ENCODE data around the gene SKI.
A peak's percentile ranks its signal among the peaks of the same experiment; 100 is the strongest.

The SKI gene

DNA sequence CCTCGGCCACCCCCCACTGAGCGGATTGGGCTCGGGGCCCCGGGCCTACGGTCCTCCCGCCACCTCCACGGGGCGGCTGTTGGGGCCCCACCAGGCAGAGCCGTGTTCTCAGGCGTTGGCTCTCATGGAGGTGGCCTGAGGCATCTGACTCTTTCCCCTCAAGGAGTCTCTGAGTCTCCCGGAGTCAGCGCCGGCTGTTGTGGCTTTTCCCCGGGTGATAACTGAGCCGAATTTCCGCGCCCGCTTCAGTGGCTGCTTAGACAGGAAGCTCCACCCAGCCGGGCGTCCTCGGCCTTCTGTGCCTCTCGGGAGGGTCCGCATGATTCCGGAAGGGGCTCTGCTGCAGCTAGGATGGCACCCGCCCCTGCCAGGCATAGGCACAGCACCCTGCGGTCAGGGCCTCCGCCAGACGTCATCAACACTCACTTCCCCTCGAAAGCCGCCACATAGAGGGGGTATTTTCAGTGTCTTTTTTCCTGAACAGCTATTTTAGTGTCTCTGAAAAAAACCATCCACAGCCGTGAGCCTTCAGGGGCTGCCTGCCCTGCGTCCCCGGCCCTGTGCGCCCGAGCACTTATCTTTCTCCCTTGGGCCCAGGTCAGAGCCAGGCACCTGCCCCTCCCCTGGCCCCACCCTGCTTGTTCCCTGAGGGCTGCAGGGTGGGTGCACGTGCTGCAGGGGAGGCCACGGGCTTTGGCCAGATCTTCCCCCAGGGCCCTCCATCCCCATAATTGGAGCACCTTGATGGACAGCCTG lies 72.9 kb downstream of the SKI start:
- Histone ChIP-seq H3K27me3 (ENCODE audit: control insufficient read depth, insufficient read depth, low read length) (no peaks in the 10 kb centered on the region), H3K9ac (ENCODE audit: low read depth, low read length) (peak overlapping the region; percentile 55), H3K4me2 (ENCODE audit: low read length) (peak overlapping the region; percentile 23), H3K36me3 (ENCODE audit: insufficient read depth, low read length) (peaks cover 40% of the 10 kb centered on the region), H3K4me1 (ENCODE audit: control insufficient read depth, insufficient read depth, low read length) (peaks cover 30% of the 10 kb centered on the region), H3K4me3 (ENCODE audit: low read length) (no peak overlapping the region), H3K9me3 (replicated peaks; ENCODE audit: low read length) (no peaks in the 10 kb centered on the region)

DNA sequence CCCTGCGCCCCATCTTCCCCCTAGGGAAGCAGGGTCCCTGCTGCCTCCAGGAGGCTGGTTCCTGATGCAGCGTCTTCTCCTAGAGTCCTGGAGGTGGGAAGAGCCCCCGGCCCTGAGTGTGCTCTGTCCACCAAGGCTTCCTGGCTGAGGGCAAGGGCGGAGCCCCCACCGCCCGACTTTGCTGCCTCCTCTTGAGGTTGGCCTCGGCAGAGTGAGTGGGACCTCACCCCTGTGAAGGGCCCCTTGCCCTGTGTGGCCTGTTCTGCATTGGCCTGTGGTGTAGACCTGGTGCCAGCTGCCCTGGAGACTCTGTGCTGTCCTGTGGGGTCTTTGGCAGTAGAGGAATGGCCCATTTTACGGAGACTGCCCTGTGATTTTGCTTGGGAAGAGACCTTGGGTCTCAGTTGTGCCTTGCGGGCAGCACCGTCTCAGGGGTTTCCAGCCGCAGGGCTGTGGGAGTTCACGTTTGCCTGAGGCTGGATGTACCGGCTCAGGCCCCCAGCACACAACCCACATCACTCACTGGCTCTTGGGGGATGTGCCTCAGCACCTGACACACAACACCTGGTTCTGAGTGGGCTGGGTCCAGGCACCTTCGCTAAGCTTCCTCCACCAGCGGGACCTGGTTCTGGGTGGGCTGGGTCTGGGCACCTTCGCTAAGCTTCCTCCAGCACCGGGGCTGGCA lies 73.6 kb downstream of the SKI start:
- Histone ChIP-seq H3K9ac (ENCODE audit: low read depth, low read length) (peak overlapping the region; percentile 21), H3K4me1 (ENCODE audit: control insufficient read depth, insufficient read depth, low read length) (peaks cover 30% of the 10 kb centered on the region), H3K9me3 (replicated peaks; ENCODE audit: low read length) (no peaks in the 10 kb centered on the region), H3K4me2 (ENCODE audit: low read length) (no peak overlapping the region), H3K27me3 (ENCODE audit: control insufficient read depth, insufficient read depth, low read length) (no peaks in the 10 kb centered on the region), H3K36me3 (ENCODE audit: insufficient read depth, low read length) (peaks cover 44% of the 10 kb centered on the region), H3K4me3 (ENCODE audit: low read length) (no peak overlapping the region)

DNA sequence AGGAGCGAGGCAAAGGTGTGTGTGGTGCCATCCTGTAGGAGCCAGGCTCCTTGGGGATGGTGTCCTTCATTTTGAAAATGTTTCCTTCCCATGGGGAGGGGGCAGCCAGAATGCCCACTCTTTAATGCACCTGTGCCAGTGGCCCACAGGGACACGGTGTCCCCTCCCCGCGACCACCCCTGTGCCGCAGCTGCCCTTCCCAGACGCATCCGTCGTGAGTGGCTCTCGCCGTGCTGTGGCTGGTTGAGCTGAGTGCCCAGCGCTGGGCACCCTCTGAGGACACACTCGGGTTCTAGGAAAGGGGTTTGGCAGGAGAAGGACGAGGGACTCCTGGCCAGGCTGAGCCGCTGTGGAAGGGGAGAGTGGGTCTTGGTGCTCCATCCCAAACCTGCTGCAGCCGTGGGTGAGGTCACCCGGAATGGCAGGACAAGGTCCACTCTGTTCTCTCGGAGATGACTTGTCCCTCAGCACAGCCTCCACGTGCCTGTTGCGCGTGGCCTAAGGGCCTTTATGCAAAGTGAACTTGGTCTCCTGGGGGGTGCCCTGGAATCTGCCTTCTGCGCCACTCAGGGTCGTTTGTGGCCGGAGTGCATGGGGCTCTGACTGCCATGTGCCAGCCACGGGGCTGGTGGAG lies 74.3 kb downstream of the SKI start:
- H3K9ac ChIP-seq (ENCODE audit: low read depth, low read length) = no peak overlapping the region
- no peak overlapping the region for H3K4me2 ChIP-seq (ENCODE audit: low read length)
- H3K36me3 ChIP-seq (ENCODE audit: insufficient read depth, low read length) = peaks cover 43% of the 10 kb centered on the region
- H3K4me1 ChIP-seq (ENCODE audit: control insufficient read depth, insufficient read depth, low read length) = peaks cover 30% of the 10 kb centered on the region
- no peak overlapping the region for H3K4me3 ChIP-seq (ENCODE audit: low read length)
- no peaks in the 10 kb centered on the region for H3K27me3 ChIP-seq (ENCODE audit: control insufficient read depth, insufficient read depth, low read length)
- H3K9me3 ChIP-seq (replicated peaks; ENCODE audit: low read length) = no peaks in the 10 kb centered on the region

DNA sequence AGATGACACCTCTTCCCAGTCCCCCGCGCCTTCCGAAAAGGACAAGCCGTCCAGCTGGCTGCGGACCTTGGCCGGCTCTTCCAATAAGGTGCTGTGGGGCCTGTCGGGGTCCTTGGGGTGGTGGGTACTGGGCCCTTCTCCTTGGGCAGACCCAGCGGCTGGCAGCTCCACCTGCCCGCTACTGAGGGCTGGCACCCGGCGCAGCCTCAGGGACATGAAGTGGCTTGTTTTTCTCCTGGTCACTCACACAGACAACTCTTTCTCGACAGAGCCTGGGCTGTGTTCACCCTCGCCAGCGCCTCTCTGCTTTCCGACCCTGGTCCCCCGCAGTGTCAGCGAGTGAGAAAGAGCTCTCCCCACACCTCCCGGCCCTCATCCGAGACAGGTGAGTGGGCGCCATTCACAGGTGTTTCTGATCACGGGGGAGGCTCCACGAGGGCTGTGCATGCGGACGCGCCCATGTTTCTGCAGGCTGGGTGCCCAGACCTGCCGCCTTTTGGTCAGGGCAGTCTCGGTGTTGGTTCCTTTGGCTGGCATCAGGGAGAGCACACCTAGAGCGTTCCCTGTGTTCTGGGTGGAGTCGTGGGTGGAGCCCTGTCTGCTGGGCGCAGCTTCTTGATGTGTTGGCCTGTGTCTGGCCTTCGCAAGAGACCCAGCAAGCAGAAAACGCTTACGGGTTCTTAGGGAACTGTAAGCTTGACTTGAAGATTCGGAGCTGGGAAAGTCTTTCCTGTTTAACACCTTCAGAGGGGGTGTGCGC lies 75.1 kb downstream of the SKI start:
- H3K27me3 ChIP-seq (ENCODE audit: control insufficient read depth, insufficient read depth, low read length) = no peaks in the 10 kb centered on the region
- H3K4me3 ChIP-seq (ENCODE audit: low read length) = no peak overlapping the region
- no peaks in the 10 kb centered on the region for H3K9me3 ChIP-seq (replicated peaks; ENCODE audit: low read length)
- H3K4me1 ChIP-seq (ENCODE audit: control insufficient read depth, insufficient read depth, low read length) = peaks cover 30% of the 10 kb centered on the region
- no peak overlapping the region for H3K4me2 ChIP-seq (ENCODE audit: low read length)
- peaks cover 49% of the 10 kb centered on the region for H3K36me3 ChIP-seq (ENCODE audit: insufficient read depth, low read length)
- no peak overlapping the region for H3K9ac ChIP-seq (ENCODE audit: low read depth, low read length)

DNA sequence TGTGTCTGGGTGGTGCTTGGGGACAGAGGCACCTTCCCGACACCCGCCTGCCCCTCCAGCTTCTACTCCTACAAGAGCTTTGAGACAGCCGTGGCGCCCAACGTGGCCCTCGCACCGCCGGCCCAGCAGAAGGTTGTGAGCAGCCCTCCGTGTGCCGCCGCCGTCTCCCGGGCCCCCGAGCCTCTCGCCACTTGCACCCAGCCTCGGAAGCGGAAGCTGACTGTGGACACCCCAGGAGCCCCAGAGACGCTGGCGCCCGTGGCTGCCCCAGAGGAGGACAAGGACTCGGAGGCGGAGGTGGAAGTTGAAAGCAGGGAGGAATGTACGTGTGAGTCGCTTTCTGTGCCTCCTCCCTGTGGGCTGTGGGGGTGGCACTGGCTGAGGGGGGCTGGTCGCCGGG lies 75.7 kb downstream of the SKI start:
- H3K9ac ChIP-seq (ENCODE audit: low read depth, low read length) = no peak overlapping the region
- H3K4me2 ChIP-seq (ENCODE audit: low read length) = no peak overlapping the region
- no peak overlapping the region for H3K4me3 ChIP-seq (ENCODE audit: low read length)
- H3K4me1 ChIP-seq (ENCODE audit: control insufficient read depth, insufficient read depth, low read length) = peaks cover 25% of the 10 kb centered on the region
- no peaks in the 10 kb centered on the region for H3K27me3 ChIP-seq (ENCODE audit: control insufficient read depth, insufficient read depth, low read length)
- H3K36me3 ChIP-seq (ENCODE audit: insufficient read depth, low read length) = peaks cover 55% of the 10 kb centered on the region
- H3K9me3 ChIP-seq (replicated peaks; ENCODE audit: low read length) = no peaks in the 10 kb centered on the region

DNA sequence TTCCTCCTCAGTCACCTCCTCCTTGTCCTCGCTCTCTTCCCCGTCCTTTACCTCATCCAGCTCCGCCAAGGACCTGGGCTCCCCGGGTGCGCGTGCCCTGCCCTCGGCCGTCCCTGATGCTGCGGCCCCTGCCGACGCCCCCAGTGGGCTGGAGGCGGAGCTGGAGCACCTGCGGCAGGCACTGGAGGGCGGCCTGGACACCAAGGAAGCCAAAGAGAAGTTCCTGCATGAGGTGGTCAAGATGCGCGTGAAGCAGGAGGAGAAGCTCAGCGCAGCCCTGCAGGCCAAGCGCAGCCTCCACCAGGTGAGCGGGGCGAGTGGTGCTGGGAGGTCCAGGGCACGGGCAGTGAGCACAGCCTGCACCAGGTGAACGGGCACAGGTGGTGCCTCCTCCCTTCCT lies 76.2 kb downstream of the SKI start:
- Histone ChIP-seq H3K4me3 (ENCODE audit: low read length) (no peak overlapping the region), H3K27me3 (ENCODE audit: control insufficient read depth, insufficient read depth, low read length) (no peaks in the 10 kb centered on the region), H3K4me1 (ENCODE audit: control insufficient read depth, insufficient read depth, low read length) (peaks cover 20% of the 10 kb centered on the region), H3K4me2 (ENCODE audit: low read length) (no peak overlapping the region), H3K9ac (ENCODE audit: low read depth, low read length) (no peak overlapping the region), H3K36me3 (ENCODE audit: insufficient read depth, low read length) (peaks cover 60% of the 10 kb centered on the region), H3K9me3 (replicated peaks; ENCODE audit: low read length) (no peaks in the 10 kb centered on the region)

DNA sequence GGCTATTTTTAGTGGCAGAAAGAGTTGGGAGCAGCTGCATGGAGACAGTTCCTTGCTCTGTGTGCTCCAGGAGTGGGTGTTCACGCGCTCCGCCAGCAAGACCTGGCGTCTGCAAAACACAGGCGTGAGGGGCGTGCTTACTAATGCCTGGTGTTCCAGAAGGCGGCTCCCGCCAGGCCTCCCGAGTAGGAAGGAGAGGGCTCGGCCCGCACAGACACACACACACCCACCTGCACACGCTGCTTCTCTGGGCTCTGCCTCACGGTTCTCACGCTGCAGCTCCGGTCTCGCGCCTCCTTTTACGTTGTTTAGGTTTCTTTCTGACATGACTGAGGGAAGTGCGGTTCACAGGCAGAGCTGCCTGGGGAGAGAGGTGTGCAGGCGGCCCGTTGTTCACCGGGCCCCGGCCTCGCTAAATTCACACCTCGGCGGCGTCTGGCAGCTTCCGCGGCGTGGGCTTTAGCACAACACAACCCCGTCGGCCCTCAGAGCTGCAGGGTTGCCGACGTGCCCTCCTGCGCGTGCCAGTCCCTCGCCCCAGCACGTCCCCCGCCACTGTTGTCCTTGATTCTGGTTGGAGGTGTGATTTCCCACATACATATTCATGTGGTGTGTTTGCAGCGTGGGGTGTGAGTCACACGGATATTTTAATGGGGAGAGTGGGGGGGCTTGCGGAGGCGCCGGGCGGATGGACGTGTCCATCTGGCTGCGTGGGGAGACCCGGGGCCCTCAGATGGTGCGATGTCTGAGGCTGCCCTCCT lies 77.0 kb downstream of the SKI start:
- peaks cover 60% of the 10 kb centered on the region for H3K36me3 ChIP-seq (ENCODE audit: insufficient read depth, low read length)

DNA sequence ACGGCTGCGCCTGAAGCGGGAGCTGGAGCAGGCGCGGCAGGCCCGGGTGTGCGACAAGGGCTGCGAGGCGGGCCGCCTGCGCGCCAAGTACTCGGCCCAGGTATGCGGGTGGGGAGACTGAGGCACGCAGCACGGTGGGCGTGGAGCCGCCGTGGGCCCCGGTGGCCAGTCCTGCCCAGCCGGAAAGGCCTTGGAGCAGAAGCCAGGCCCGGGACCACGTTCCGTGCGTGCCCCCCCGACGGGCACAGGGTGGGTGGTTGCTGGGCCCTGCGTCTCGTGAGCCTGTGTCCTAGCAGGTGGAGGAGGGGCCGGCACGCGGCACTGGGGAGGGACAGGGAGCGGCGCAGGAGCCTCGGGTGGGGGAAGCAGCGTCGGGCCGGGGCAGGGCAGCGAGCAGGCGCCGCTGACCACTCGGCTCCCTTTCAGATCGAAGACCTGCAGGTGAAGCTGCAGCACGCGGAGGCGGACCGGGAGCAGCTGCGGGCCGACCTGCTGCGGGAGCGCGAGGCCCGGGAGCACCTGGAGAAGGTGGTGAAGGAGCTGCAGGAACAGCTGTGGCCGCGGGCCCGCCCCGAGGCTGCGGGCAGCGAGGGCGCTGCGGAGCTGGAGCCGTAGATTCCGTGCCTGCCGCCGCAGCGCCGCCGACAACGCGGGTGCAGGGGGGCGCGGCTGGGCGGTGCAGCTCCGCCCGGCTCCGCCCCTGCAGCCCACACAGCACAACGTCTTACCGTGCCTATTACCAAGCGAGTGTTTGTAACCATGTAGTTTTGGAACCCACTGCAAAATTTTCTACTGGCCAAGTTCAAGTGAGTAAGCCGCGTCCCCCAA lies 78.2 kb downstream of the SKI start:
- H3K4me1 ChIP-seq (ENCODE audit: control insufficient read depth, insufficient read depth, low read length) = peaks cover 5% of the 10 kb centered on the region
- no peak overlapping the region for H3K4me3 ChIP-seq (ENCODE audit: low read length)
- H3K36me3 ChIP-seq (ENCODE audit: insufficient read depth, low read length) = peaks cover 65% of the 10 kb centered on the region
- no peaks in the 10 kb centered on the region for H3K27me3 ChIP-seq (ENCODE audit: control insufficient read depth, insufficient read depth, low read length)
- no peaks in the 10 kb centered on the region for H3K9me3 ChIP-seq (replicated peaks; ENCODE audit: low read length)
- no peak overlapping the region for H3K4me2 ChIP-seq (ENCODE audit: low read length)
- H3K9ac ChIP-seq (ENCODE audit: low read depth, low read length) = no peak overlapping the region

More for the DNA sequence above, 77.0 kb downstream of the SKI start:
- no peaks in the 10 kb centered on the region for H3K9me3 ChIP-seq (replicated peaks; ENCODE audit: low read length)
- no peak overlapping the region for H3K4me3 ChIP-seq (ENCODE audit: low read length)
- H3K4me1 ChIP-seq (ENCODE audit: control insufficient read depth, insufficient read depth, low read length) = peaks cover 11% of the 10 kb centered on the region
- no peaks in the 10 kb centered on the region for H3K27me3 ChIP-seq (ENCODE audit: control insufficient read depth, insufficient read depth, low read length)
- H3K9ac ChIP-seq (ENCODE audit: low read depth, low read length) = no peak overlapping the region
- no peak overlapping the region for H3K4me2 ChIP-seq (ENCODE audit: low read length)

DNA sequence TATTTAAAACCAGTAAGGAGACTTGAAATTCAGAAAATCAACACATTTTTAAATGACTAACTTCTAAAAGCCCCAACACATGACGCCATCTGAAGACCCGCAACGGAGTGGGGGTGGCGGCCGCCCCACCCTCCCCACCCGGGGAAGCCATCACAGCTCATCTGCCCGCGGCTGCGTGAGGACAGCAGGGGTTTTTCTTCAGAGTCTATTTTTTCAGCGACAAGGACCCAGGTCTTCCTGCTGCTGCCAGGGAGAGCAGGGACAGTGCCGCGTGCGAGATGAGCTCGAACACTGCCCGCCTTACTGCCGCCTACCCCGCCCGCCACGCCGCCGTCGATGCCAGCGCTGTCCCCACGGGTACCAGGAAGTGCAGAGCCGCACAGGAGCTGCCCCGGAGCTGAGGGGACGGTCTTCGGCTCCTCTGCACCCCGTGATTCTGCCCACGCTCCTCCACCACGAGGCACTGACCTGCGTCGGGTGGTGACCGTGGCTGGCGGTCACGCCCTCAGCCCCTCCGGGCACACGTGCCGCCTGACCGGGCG lies 79.0 kb downstream of the SKI start:
- H3K9me3 ChIP-seq (replicated peaks; ENCODE audit: low read length) = no peaks in the 10 kb centered on the region
- no peaks in the 10 kb centered on the region for H3K27me3 ChIP-seq (ENCODE audit: control insufficient read depth, insufficient read depth, low read length)
- no peak overlapping the region for H3K4me2 ChIP-seq (ENCODE audit: low read length)
- peaks cover 65% of the 10 kb centered on the region for H3K36me3 ChIP-seq (ENCODE audit: insufficient read depth, low read length)
- H3K4me1 ChIP-seq (ENCODE audit: control insufficient read depth, insufficient read depth, low read length) = peaks cover 13% of the 10 kb centered on the region
- no peak overlapping the region for H3K4me3 ChIP-seq (ENCODE audit: low read length)
- no peak overlapping the region for H3K9ac ChIP-seq (ENCODE audit: low read depth, low read length)

DNA sequence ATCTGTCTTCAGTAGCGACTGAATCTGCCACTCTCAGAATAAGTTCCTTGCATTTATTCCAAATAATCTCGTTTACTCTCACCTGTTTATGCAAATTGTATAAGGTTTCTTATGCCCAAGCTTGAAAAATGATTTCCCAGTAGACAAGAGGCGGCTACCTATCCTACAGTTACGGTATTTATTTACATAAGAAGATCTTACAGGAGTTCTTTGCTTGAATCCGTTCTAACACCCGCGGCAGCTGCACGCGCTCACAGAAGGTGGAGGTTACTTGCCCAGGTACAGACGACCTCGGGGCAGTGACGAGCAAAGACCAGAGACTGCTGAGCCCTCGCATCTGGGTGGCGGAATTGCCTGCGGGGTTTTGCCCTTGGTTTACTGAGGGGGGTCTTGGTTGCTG lies 79.9 kb downstream of the SKI start:
- H3K4me1 ChIP-seq (ENCODE audit: control insufficient read depth, insufficient read depth, low read length) = peaks cover 21% of the 10 kb centered on the region
- no peak overlapping the region for H3K4me3 ChIP-seq (ENCODE audit: low read length)
- peaks cover 65% of the 10 kb centered on the region for H3K36me3 ChIP-seq (ENCODE audit: insufficient read depth, low read length)
- H3K9me3 ChIP-seq (replicated peaks; ENCODE audit: low read length) = no peaks in the 10 kb centered on the region
- no peak overlapping the region for H3K4me2 ChIP-seq (ENCODE audit: low read length)
- H3K27me3 ChIP-seq (ENCODE audit: control insufficient read depth, insufficient read depth, low read length) = no peaks in the 10 kb centered on the region
- H3K9ac ChIP-seq (ENCODE audit: low read depth, low read length) = no peak overlapping the region
